Lower leg skin (tissue), 3 donors: ENCODE results near the gene TCF15.

Experiments
- POLR2A ChIP-seq, 2 donors: fragments of 450-650 bp; IDR thresholded peaks; one replicate each; pipeline ENCODE4 v1.6.1; 2016 to 2017; ENCODE audit warnings: antibody characterized with exemption in 2 of 2, mild to moderate bottlenecking in 1 of 2, moderate library complexity in 1 of 2
- TF ChIP-seq, protein P1 (sequence below), 3 donors: fragments of 450-650 bp; IDR thresholded peaks; one replicate each; pipeline ENCODE4 v1.5.1; 2016; ENCODE audit warnings: antibody characterized with exemption in 3 of 3, mild to moderate bottlenecking in 3 of 3, moderate library complexity in 2 of 3

- TF ChIP-seq, protein P1, sequence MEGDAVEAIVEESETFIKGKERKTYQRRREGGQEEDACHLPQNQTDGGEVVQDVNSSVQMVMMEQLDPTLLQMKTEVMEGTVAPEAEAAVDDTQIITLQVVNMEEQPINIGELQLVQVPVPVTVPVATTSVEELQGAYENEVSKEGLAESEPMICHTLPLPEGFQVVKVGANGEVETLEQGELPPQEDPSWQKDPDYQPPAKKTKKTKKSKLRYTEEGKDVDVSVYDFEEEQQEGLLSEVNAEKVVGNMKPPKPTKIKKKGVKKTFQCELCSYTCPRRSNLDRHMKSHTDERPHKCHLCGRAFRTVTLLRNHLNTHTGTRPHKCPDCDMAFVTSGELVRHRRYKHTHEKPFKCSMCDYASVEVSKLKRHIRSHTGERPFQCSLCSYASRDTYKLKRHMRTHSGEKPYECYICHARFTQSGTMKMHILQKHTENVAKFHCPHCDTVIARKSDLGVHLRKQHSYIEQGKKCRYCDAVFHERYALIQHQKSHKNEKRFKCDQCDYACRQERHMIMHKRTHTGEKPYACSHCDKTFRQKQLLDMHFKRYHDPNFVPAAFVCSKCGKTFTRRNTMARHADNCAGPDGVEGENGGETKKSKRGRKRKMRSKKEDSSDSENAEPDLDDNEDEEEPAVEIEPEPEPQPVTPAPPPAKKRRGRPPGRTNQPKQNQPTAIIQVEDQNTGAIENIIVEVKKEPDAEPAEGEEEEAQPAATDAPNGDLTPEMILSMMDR (IDR thresholded peaks at IDR 0.05) = no peak
- TF ChIP-seq POLR2A (IDR thresholded peaks at IDR 0.05) = no peak
These were observed 14.5 kb downstream of the TCF15 start for GRCh38 chr20:595330-596308.
